Measurements from ENCODE around the gene ALX3.

Gene ALX3

DNA sequence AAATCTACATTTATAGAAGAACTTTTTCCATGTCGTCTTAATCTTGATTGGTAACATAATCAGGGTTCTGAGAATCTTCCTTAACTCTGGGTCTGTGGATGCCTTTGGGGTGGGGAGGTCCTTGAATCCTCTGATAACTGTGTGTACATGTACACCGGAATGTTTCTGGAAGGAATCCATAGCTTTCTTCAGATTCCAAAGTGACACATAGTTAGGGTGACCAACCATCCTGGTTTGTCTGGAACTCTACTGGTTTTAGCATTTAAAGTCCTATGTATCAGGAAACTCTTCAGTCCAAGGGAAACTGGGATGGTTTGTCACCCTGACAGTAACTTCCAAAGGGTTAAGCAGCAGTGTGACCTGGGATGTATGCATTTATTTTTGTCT is 19.2 kb downstream of the ALX3 start:
- Mint-ChIP-seq H3K27me3 (no peaks in the 10 kb centered on the region), H3K36me3 (ENCODE audit: low read depth) (peaks cover 100% of the 10 kb centered on the region), H3K4me3 (no peak overlapping the region), H3K4me1 (ENCODE audit: low read depth) (no peaks in the 10 kb centered on the region), H3K27ac (no peak overlapping the region), H3K9me3 (no peaks in the 10 kb centered on the region)
- DNase-seq = no peak

DNA sequence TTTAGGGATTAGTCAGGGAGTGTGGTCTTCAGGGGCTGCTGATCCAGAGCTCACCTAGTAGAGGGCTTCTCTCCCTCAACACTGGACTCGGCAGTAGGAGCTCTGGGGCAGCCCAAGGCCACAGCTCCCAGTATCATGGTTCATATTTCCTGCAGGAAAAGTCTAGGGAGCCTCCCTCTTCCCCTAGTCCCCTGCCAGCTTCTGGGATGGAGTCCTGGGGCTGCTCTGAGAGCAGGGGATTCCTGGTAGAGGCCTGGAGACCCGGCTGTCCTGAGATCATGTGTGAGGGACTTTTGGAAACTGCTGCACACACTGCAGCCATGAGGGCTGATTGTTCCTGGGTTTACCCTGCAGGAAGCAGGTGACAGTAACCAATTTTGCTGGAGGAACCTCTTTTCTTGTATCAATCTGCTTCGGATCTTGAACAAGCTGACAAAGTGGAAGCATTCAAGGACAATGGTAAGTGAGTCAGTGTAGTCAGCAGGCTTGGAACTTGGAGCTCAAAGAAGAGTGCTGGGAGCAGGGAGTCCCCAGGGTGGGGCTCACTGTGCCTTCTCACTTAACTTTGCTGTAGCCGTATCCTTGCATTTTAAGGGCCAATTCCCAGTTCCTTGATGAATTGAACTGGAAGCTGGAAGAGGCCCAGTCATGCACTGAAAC is 19.7 kb downstream of the ALX3 start:
- no peaks in the 10 kb centered on the region for H3K9me3 Mint-ChIP-seq
- peaks cover 100% of the 10 kb centered on the region for H3K36me3 Mint-ChIP-seq (ENCODE audit: low read depth)
- no peaks in the 10 kb centered on the region for H3K4me1 Mint-ChIP-seq (ENCODE audit: low read depth)
- H3K27ac Mint-ChIP-seq = no peak overlapping the region
- H3K27me3 Mint-ChIP-seq = no peaks in the 10 kb centered on the region
- no peak for DNase-seq
- H3K4me3 Mint-ChIP-seq = no peak overlapping the region

DNA sequence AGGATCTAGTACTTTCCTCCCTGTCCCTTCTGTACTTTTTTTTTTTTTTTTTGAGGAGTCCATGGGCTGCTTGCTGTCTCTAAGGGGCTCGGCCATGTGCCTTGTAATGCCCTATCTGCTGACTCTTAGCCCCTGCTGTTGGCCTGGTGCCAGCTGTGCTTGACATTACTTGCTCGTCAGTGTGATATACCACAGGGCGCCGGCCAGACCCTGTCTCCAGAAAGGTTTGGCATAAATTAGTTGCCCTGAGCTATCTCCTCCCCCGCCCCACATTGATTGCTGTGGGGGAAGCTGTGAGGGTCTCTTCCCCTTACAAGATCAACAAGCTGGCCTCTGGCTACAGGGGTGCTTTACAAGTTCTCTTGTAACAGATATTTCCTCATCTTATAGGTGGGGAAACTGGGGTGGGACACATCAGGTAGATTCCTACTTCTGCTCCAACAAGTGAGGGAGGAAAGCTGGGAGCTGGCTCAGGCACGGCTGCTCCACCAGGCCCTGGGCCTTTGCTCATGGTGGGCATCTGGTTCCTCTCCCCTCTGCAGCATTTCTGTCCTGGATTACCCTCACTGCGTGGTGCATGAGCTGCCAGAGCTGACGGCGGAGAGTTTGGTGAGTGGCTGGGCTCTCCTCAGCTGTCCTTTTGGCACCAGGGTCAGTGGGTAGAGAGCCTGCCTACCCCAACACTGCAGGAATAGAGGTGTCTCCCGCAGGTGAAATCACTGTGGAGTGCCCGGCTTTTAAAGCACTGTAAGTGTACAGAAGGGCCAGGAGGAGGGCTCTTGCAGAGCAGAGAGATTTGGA is 20.5 kb downstream of the ALX3 start:
- no peak overlapping the region for H3K4me3 Mint-ChIP-seq
- peaks cover 99% of the 10 kb centered on the region for H3K36me3 Mint-ChIP-seq (ENCODE audit: low read depth)
- H3K27ac Mint-ChIP-seq = no peak overlapping the region
- no peaks in the 10 kb centered on the region for H3K27me3 Mint-ChIP-seq
- H3K9me3 Mint-ChIP-seq = no peaks in the 10 kb centered on the region
- no peaks in the 10 kb centered on the region for H3K4me1 Mint-ChIP-seq (ENCODE audit: low read depth)
- DNase-seq = no peak

DNA sequence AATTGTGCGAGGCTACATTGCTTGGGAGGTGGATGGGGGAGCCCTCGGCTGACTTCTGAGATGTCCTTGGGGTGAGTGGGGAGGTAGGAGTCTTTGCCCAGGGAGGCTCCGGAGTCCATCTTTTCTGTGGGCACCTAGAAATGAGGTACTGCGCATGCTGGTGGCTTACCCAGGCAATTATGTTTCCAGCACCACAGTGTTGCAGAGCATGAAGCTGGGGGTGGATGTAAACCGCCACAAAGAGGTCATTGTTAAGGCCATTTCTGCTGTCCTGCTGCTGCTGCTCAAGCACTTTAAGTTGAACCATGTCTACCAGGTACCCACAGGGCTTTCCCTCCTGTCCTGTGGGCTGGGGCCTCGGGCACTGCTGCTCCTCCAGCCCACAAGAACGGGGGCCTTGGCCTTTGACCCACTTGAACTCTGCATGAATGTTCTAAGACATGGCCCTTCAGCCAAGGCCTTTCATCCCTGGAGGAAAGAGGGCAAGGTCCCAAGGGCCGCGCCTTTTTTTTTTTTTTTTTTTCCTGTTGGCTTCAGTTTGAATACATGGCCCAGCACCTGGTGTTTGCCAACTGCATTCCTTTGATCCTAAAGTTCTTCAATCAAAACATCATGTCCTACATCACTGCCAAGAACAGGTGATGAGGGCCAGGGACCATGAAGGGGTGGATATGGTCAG is 21.4 kb downstream of the ALX3 start:
- DNase-seq = no peak
- Mint-ChIP-seq H3K4me1 (ENCODE audit: low read depth) (no peaks in the 10 kb centered on the region), H3K36me3 (ENCODE audit: low read depth) (peaks cover 97% of the 10 kb centered on the region), H3K27ac (no peak overlapping the region), H3K9me3 (no peaks in the 10 kb centered on the region), H3K27me3 (no peaks in the 10 kb centered on the region), H3K4me3 (no peak overlapping the region)

DNA sequence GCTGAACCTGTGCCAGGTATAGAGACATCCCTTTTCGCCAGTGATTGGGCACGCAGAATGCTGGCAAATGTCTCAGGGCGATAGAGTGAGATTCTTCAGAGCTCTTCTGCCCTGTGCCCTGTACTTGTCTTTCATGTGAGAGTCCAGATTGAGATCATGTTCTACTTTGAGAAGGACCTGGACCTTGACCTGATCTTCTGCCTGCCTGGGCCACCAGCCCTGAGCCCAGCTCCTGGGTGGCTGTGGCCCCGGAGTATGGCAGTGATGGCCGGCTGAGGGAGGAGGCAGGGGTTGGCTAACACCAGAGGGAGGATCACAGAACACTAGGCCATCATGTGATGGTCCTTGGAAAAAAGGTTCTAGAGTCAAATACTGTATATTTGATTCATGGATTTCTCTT is 22.2 kb downstream of the ALX3 start:
- no peak overlapping the region for H3K4me3 Mint-ChIP-seq
- no peaks in the 10 kb centered on the region for H3K27me3 Mint-ChIP-seq
- no peak for DNase-seq
- H3K9me3 Mint-ChIP-seq = no peaks in the 10 kb centered on the region
- H3K4me1 Mint-ChIP-seq (ENCODE audit: low read depth) = no peaks in the 10 kb centered on the region
- peak overlapping the region; percentile 20 for H3K27ac Mint-ChIP-seq
- H3K36me3 Mint-ChIP-seq (ENCODE audit: low read depth) = peaks cover 97% of the 10 kb centered on the region

DNA sequence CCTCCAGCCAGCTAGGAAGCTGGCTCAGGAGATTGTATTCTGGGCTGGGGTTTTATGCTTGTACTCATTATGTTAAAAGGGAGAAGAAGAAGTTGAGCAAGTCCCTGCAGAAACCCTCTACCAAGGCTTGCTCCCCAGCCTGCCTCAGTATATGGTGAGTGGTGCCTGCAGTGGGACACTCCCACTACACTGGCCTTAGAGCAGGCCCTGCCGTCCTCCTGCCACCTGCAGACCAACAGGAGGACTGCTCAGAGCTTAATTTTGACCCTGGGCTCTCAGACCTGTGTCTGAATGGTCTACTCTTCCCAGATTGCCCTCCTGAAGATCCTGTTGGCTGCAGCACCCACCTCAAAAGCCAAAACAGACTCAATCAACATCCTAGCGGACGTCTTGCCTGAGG is 23.0 kb downstream of the ALX3 start:
- H3K27ac Mint-ChIP-seq = no peak overlapping the region
- no peak overlapping the region for H3K4me3 Mint-ChIP-seq
- peaks cover 97% of the 10 kb centered on the region for H3K36me3 Mint-ChIP-seq (ENCODE audit: low read depth)
- no peak for DNase-seq
- H3K9me3 Mint-ChIP-seq = no peaks in the 10 kb centered on the region
- H3K27me3 Mint-ChIP-seq = no peaks in the 10 kb centered on the region
- H3K4me1 Mint-ChIP-seq (ENCODE audit: low read depth) = no peaks in the 10 kb centered on the region

DNA sequence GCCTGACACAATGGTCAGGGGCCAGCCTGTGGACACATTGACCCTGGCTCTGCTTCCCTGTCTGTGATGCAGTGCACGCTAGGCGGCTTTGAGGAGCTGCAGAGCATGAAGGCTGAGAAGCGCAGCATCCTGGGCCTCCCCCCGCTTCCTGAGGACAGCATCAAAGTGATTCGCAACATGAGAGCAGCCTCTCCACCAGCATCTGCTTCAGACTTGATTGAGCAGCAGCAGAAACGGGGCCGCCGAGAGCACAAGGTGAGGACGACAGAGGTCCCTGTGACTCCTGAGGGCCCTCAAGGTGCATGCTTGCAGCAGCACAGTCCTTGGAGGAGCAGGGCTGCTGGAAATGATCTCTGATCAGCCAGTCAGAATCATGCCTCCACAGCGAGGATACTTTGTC is 27.5 kb downstream of the ALX3 start:
- H3K27me3 Mint-ChIP-seq = no peaks in the 10 kb centered on the region
- no peak overlapping the region for H3K27ac Mint-ChIP-seq
- H3K36me3 Mint-ChIP-seq (ENCODE audit: low read depth) = peaks cover 97% of the 10 kb centered on the region

DNA sequence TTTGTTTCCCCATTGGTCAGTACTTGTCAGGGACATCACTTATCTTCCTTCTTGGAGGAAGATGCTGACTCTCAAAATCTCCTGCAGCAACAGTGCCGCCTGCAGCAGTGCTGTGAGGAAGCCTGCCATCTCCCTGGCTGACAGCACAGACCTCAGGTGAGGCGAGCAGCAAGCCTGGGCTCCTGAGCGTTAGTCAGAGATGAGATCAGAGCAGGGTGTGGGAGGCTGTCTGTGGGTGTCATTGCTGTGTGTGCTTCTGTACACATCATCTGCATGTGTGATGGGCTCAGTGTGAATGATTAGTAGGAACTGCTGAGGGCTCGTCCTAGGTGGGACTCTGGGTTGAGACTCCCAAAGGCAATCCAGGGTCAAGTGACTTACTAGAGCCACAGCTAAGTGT is 29.9 kb downstream of the ALX3 start:
- no peak for DNase-seq
- H3K27ac Mint-ChIP-seq = peak overlapping the region; percentile 52
- no peaks in the 10 kb centered on the region for H3K27me3 Mint-ChIP-seq
- no peaks in the 10 kb centered on the region for H3K9me3 Mint-ChIP-seq
- peaks cover 26% of the 10 kb centered on the region for H3K4me1 Mint-ChIP-seq (ENCODE audit: low read depth)
- H3K4me3 Mint-ChIP-seq = no peak overlapping the region
- H3K36me3 Mint-ChIP-seq (ENCODE audit: low read depth) = peaks cover 92% of the 10 kb centered on the region

More for the DNA sequence above, 27.5 kb downstream of the ALX3 start:
- no peak for DNase-seq
- Mint-ChIP-seq H3K4me3 (no peak overlapping the region), H3K4me1 (ENCODE audit: low read depth) (peaks cover 10% of the 10 kb centered on the region), H3K9me3 (no peaks in the 10 kb centered on the region)

DNA sequence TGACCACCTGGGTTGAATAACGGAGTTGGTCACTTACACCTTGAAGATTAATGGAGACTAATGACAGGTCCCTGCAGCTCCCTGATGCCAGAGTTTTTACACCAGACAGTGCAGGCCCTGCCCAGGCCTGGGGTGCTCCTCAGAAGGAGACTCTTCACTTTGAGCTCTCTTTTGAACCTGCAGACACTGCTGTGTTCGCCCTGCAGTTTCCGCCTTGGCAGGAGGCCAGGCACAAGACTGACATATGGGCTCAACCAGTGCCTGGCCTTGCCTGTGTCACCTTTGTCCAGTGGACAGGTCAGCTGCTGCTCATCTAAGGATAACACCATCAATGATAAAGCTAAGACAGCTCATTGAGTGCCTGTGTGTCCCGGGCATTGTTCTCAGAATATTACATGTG is 30.8 kb downstream of the ALX3 start:
- Mint-ChIP-seq H3K27ac (no peak overlapping the region), H3K4me3 (no peak overlapping the region), H3K36me3 (ENCODE audit: low read depth) (peaks cover 90% of the 10 kb centered on the region)

DNA sequence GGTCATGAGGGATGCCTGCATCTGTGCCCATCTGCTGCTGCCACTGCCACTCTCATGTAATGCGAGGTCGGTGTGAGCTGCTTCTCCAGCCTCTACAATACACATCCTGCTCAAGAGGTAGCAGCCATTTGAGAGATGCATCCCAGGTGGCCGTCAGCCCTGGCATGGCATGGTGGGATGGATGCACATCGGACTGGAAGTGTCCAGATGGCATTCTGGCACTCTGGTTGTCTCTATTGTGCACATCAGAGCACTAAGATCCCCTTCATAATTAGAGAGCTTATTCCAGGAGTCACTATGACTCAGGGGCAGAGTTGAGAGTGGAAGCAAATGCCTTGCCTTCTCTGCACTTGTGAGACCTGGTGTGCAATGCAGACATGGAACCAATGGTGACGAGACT is 32.2 kb downstream of the ALX3 start:
- DNase-seq = no peak
- Mint-ChIP-seq H3K4me3 (no peak overlapping the region), H3K27ac (no peak overlapping the region), H3K9me3 (no peaks in the 10 kb centered on the region), H3K36me3 (ENCODE audit: low read depth) (peaks cover 77% of the 10 kb centered on the region), H3K4me1 (ENCODE audit: low read depth) (peaks cover 40% of the 10 kb centered on the region), H3K27me3 (no peaks in the 10 kb centered on the region)

More for the DNA sequence above, 30.8 kb downstream of the ALX3 start:
- no peaks in the 10 kb centered on the region for H3K27me3 Mint-ChIP-seq
- DNase-seq = no peak
- peaks cover 30% of the 10 kb centered on the region for H3K4me1 Mint-ChIP-seq (ENCODE audit: low read depth)
- H3K9me3 Mint-ChIP-seq = no peaks in the 10 kb centered on the region

DNA sequence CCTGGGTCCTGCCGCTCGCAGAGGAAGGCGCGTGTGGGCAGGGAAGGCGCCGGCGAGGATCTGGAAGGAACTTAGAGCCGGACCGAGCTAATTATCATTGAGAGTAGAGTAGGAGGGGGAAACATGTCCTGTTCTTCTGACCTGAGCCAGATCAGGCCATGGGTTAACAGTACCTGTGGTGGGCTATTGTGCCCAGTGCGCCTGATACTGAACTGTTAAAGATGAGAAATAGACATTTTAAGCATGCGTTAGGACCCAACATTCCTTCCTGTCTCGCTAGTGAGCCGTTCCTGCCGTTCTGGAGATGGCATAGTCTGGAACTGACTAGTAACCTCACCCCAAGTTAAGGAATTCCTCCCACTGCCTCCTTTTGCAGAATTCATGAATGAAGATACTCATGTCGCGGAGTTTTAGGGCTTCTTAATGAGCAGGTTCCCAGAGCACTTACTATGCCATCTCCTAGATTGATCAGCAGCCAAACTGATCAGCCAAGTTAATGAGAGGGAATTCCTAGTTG is 35.2 kb downstream of the ALX3 start:
- DNase-seq = no peak
- Mint-ChIP-seq H3K9me3 (no peaks in the 10 kb centered on the region), H3K27me3 (no peaks in the 10 kb centered on the region), H3K4me3 (peak overlapping the region; percentile 86), H3K4me1 (ENCODE audit: low read depth) (peaks cover 54% of the 10 kb centered on the region), H3K27ac (peak overlapping the region; percentile 83), H3K36me3 (ENCODE audit: low read depth) (peaks cover 48% of the 10 kb centered on the region)

DNA sequence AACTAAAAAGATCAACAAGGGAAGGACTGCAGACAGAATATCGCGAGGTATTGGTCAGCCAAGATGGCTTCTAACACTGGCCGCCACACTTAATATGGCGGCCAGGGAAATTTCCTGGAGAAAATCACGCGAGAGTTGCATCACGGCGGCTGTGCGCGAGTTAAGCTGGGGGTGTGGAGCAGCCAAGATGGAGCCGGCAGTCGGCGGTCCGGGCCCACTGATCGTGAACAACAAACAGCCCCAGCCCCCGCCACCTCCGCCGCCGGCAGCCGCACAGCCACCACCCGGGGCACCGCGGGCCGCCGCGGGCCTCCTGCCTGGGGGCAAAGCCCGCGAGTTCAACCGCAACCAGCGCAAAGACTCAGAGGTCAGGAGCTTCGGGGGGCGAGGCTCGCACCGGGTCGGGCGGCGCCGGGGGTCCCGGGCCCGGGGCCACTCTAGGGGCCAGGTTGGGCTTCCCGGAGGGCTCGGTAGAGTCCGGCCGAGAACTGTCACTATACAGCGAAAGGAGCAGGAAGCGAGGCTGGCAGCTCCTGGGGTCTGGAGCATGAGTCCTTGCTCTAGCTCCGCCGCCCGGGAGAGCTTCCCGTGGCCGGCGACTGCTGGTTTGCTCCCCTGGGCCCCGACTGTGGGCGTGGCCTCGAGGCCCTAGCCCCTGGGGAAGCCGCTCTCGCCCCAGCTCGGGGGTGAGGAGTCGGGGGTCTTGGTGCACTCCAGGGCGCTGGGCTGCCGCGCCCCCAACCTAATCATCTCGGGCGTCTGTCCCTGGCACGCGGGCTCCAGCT is 35.8 kb downstream of the ALX3 start, which contains the start of gene STRIP1:
TSS of gene STRIP1 (plus strand) at position 174 of the 785 bp plus-strand sequence. CDS start at position 188, 14 bp downstream.
- no peaks in the 10 kb centered on the region for H3K27me3 Mint-ChIP-seq
- H3K27ac Mint-ChIP-seq = peak within 1 kb of the TSS; percentile 94
- peak; percentile 90 for DNase-seq
- peak within 1 kb of the TSS; percentile 86 for H3K4me3 Mint-ChIP-seq
- no peaks in the 10 kb centered on the region for H3K9me3 Mint-ChIP-seq
- peaks cover 54% of the 10 kb centered on the region for H3K4me1 Mint-ChIP-seq (ENCODE audit: low read depth)
- H3K36me3 Mint-ChIP-seq (ENCODE audit: low read depth) = peaks cover 41% of the 10 kb centered on the region

DNA sequence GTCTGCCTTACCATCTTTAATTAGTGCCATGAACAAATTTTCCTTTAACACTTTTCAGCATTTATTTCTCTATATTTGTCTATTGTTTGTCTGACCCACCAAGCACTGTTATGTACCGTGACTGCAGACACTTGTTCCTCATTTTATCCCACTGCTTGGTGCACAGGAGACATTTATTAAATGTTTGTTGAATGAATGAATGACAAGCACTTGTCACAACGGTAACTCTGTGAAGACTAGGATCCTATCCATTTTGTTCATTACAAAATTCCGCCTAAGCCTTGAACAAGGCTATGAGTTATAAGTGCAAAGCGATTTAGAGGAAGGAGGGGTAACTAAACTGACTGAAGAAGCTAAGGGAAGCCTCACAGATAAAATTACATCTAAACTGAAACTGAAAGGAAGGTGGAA is 36.4 kb downstream of the ALX3 start:
- H3K27me3 Mint-ChIP-seq = no peaks in the 10 kb centered on the region
- peak overlapping the region; percentile 86 for H3K4me3 Mint-ChIP-seq
- H3K36me3 Mint-ChIP-seq (ENCODE audit: low read depth) = peaks cover 35% of the 10 kb centered on the region
- H3K9me3 Mint-ChIP-seq = no peaks in the 10 kb centered on the region
- H3K4me1 Mint-ChIP-seq (ENCODE audit: low read depth) = peaks cover 55% of the 10 kb centered on the region
- peak overlapping the region; percentile 94 for H3K27ac Mint-ChIP-seq
- no peak for DNase-seq

DNA sequence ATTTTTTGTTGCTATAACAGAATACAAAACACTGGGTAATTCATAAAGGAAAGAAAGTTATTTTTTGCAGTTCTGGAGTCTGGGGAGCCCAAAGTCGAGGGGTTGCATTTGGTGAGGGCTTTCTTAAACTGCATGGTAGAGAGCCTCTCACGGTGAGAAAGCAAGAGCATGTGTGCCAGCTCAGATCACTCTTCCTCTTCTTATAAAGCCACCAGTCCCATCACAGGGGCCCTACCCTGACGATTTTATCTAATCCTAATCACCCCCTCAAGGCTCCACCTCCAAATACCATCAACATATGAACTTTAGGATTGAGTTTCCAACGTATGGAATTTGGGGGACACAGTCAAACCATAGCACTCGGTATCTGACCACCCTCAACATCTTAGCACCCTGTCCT is 37.1 kb downstream of the ALX3 start:
- H3K4me3 Mint-ChIP-seq = peak overlapping the region; percentile 86
- no peak for DNase-seq

More for the DNA sequence above, 37.1 kb downstream of the ALX3 start:
- H3K27me3 Mint-ChIP-seq = no peaks in the 10 kb centered on the region
- no peaks in the 10 kb centered on the region for H3K9me3 Mint-ChIP-seq
- peak overlapping the region; percentile 94 for H3K27ac Mint-ChIP-seq
- H3K4me1 Mint-ChIP-seq (ENCODE audit: low read depth) = peaks cover 55% of the 10 kb centered on the region
- H3K36me3 Mint-ChIP-seq (ENCODE audit: low read depth) = peaks cover 29% of the 10 kb centered on the region
